HepG2 (cell line): Measurements from ENCODE around the gene HAPLN2. TPM values are rescaled to one million over a fixed set of nuclear protein-coding genes. Genes with fewer than 3 reads are reported as not detected.

ENCODE experiments used
- BATF2 ChIP-seq: sonication (generic); formaldehyde crosslinking; IDR thresholded peaks from 2 replicates; pipeline ENCODE4 v1.8.0; 2022; ENCODE audit warnings: mild to moderate bottlenecking, missing genetic modification reagents, moderate library complexity
- CCDC6 ChIP-seq: sonication (generic); formaldehyde crosslinking; IDR thresholded peaks from 2 replicates; pipeline ENCODE4 v1.8.1; 2022; ENCODE audit warnings: mild to moderate bottlenecking, missing genetic modification reagents, moderate library complexity
- ELF3 ChIP-seq: IDR thresholded peaks from 2 replicates; pipeline ENCODE4 v1.6.1; 2016; ENCODE audit warnings: missing genetic modification reagents, missing compliant biosample characterization
- EP300 ChIP-seq, 3 experiments: sonication (generic) in 1 of 3; formaldehyde crosslinking in 1 of 3; IDR thresholded peaks; 2 replicates each; pipeline versions ENCODE4 v1.5.1 to v1.6.1; 2011 to 2020; ENCODE audit warnings: low read depth in 2 of 3, low read length in 2 of 3, borderline replicate concordance in 1 of 3, improper control_type of control experiment in 1 of 3, mild to moderate bottlenecking in 1 of 3, missing genetic modification reagents in 1 of 3, moderate library complexity in 1 of 3
- FIP1L1 ChIP-seq: fragments of 200-400 bp; formaldehyde crosslinking; IDR thresholded peaks from 2 replicates; pipeline ENCODE4 v1.6.1; 2018; ENCODE audit warnings: low read depth, mild to moderate bottlenecking, low read length, moderate library complexity, borderline replicate concordance; ENCODE audit not compliant: insufficient read depth
- HIVEP1 ChIP-seq: sonication (generic); formaldehyde crosslinking; IDR thresholded peaks from 2 replicates; pipeline ENCODE4 v1.4.0; 2020; ENCODE audit warnings: mild to moderate bottlenecking, missing genetic modification reagents
- HNF1B ChIP-seq: sonication (generic); formaldehyde crosslinking; IDR thresholded peaks from 2 replicates; pipeline ENCODE4 v1.5.1; 2020; ENCODE audit warnings: mild to moderate bottlenecking, moderate library complexity, missing genetic modification reagents
- MTF2 ChIP-seq: sonication (generic); formaldehyde crosslinking; IDR thresholded peaks from 2 replicates; pipeline ENCODE4 v1.5.0; 2020; ENCODE audit warnings: missing genetic modification reagents, borderline replicate concordance
- NCOR1 ChIP-seq: fragments of 200-600 bp; sonication (generic); IDR thresholded peaks from 2 replicates; pipeline ENCODE4 v1.7.0; 2017; ENCODE audit warnings: antibody characterized with exemption, low read length, borderline replicate concordance
- POLR2G ChIP-seq: fragments of 200-400 bp; formaldehyde crosslinking; IDR thresholded peaks from 2 replicates; pipeline ENCODE4 v1.6.1; 2018; ENCODE audit warnings: mild to moderate bottlenecking, low read depth, low read length, moderate library complexity
- PRDM15 ChIP-seq: sonication (generic); formaldehyde crosslinking; IDR thresholded peaks from 2 replicates; pipeline ENCODE4 v1.4.0; 2020; ENCODE audit warnings: missing genetic modification reagents
- SMAD3 ChIP-seq: sonication (generic); formaldehyde crosslinking; IDR thresholded peaks from 2 replicates; pipeline ENCODE4 v1.4.0; 2020; ENCODE audit warnings: missing genetic modification reagents
- ZNF713 ChIP-seq: sonication (generic); formaldehyde crosslinking; IDR thresholded peaks from 2 replicates; pipeline ENCODE4 v1.4.0; 2020; ENCODE audit warnings: mild to moderate bottlenecking, missing genetic modification reagents
- polyA plus RNA-seq, 8 experiments: library from polyadenylated mRNA; depleted of rRNA in 3 of 8; stranded (reverse) in 7 of 8; unstranded in 1 of 8; fragments of >200 nt; fragmentation: Illumina TruSeq in 4 of 8; extraction: Trizol in 4 of 8; gene quantifications; 2 replicates each; pipeline versions ENCODE4 v1.2.1 to v1.2.3, GENCODE V29; 2011 to 2016; ENCODE audit warnings: low read depth in 4 of 8, missing spikeins in 1 of 8, mixed read lengths in 1 of 8; ENCODE audit not compliant: insufficient read depth in 1 of 8
- total RNA-seq, 5 experiments: library from RNA; depleted of rRNA; stranded (reverse); fragments of >200 nt; fragmentation: Illumina TruSeq; extraction: Trizol; gene quantifications; 2 replicates each; pipeline ENCODE4 v1.2.3, GENCODE V29; 2016; ENCODE audit warnings: low read depth in 1 of 5
- TF ChIP-seq, protein P1 (sequence below): IDR thresholded peaks from 2 replicates; pipeline ENCODE4 v1.6.1; 2018; ENCODE audit warnings: missing genetic modification reagents
- TF ChIP-seq, protein P2 (sequence below): sonication (generic); formaldehyde crosslinking; IDR thresholded peaks from 2 replicates; pipeline ENCODE4 v1.4.0; 2020; ENCODE audit warnings: missing genetic modification reagents, mild to moderate bottlenecking, borderline replicate concordance

The HAPLN2 gene
- total and polyA plus RNA-seq, 2 of the 13 experiments (the other 11 are each of a cell fraction or from before 2014, with no cell fraction given): not detected

DNA sequence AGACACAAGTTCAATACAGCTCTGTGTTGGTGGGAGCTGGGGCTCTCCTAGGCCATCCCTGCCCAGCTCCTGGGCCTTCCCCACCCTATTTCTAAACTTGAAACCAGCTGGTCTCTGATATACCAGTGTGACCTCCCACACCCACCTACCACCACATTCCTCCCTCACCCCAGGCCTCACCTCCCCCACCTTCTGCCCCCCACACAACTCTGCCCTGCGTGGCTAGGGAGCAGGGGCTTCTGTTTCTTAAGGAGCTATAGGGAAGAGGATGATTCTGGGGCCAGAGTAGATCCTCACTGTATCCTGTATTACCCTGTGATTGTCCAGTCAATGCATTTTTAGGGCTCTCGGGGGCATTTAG lies 41.5 kb downstream of the HAPLN2 start (continued):
- no peak for TF ChIP-seq HNF1B
- TF ChIP-seq NCOR1: no peak
- peak; percentile 5; the same call in 1 of the 2 replicates for TF ChIP-seq CCDC6 (CRISPR knock-in tag)
- TF ChIP-seq MTF2: peak; percentile 62; the same call in 1 of the 2 replicates
- peak; percentile 11; the same call in 1 of the 2 replicates for TF ChIP-seq POLR2G
- no peak for TF ChIP-seq SMAD3 (CRISPR knock-in tag)
- TF ChIP-seq BATF2 (CRISPR knock-in tag): no peak
- TF ChIP-seq FIP1L1: no peak
- 0 out of 4 replicates have a peak, but pooled peaks of 1 of the 2 experiments have one; percentile 12 for TF ChIP-seq EP300 (IDR thresholded peaks at IDR 0.05; ENCODE audit: low read depth in 2 of 2, low read length in 2 of 2)
- TF ChIP-seq EP300 (CRISPR knock-in tag; IDR thresholded peaks at IDR 0.05; ENCODE audit: borderline replicate concordance): no peak
- TF ChIP-seq, protein P1, sequence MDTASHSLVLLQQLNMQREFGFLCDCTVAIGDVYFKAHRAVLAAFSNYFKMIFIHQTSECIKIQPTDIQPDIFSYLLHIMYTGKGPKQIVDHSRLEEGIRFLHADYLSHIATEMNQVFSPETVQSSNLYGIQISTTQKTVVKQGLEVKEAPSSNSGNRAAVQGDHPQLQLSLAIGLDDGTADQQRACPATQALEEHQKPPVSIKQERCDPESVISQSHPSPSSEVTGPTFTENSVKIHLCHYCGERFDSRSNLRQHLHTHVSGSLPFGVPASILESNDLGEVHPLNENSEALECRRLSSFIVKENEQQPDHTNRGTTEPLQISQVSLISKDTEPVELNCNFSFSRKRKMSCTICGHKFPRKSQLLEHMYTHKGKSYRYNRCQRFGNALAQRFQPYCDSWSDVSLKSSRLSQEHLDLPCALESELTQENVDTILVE (CRISPR knock-in tag): no peak
- TF ChIP-seq HIVEP1 (CRISPR knock-in tag): no peak
- no peak for TF ChIP-seq ZNF713 (CRISPR knock-in tag)
- TF ChIP-seq, protein P2, sequence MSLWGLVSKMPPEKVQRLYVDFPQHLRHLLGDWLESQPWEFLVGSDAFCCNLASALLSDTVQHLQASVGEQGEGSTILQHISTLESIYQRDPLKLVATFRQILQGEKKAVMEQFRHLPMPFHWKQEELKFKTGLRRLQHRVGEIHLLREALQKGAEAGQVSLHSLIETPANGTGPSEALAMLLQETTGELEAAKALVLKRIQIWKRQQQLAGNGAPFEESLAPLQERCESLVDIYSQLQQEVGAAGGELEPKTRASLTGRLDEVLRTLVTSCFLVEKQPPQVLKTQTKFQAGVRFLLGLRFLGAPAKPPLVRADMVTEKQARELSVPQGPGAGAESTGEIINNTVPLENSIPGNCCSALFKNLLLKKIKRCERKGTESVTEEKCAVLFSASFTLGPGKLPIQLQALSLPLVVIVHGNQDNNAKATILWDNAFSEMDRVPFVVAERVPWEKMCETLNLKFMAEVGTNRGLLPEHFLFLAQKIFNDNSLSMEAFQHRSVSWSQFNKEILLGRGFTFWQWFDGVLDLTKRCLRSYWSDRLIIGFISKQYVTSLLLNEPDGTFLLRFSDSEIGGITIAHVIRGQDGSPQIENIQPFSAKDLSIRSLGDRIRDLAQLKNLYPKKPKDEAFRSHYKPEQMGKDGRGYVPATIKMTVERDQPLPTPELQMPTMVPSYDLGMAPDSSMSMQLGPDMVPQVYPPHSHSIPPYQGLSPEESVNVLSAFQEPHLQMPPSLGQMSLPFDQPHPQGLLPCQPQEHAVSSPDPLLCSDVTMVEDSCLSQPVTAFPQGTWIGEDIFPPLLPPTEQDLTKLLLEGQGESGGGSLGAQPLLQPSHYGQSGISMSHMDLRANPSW: peak; percentile 9; the same call in 1 of the 2 replicates
- TF ChIP-seq PRDM15 (CRISPR knock-in tag): no peak
- TF ChIP-seq ELF3 (CRISPR knock-in tag): no peak
